NCI-H1092 (cell line): ENCODE results near the gene HKDC1.
A peak's percentile ranks its signal among the peaks of the same experiment; 100 is the strongest.
"Not testable (repeated sequence)": the region's sequence is repeated elsewhere in the genome, so short reads cannot be mapped to it uniquely, and the experiment has no call there.

ENCODE experiments used
- DNase-seq: peaks from one replicate; lab custom pipeline; 2025; lab: John Stamatoyannopoulos, UW

The HKDC1 gene

GRCh38 chr10:69220041-69220451 is at the start of gene HKDC1:
Gene HKDC1 (plus strand): TSS chr10:69220332. CDS start chr10:69220436, 104 bp downstream.
- no peak for DNase-seq

- DNase-seq: no peak
Observed at GRCh38 chr10:69172241-69172982, 47.7 kb upstream of the HKDC1 start.

- DNase-seq: not testable (repeated sequence)
Observed at GRCh38 chr10:69175326-69175725, 44.8 kb upstream of the HKDC1 start.

- DNase-seq: no peak
Observed at GRCh38 chr10:69176823-69177222, 43.3 kb upstream of the HKDC1 start.

- DNase-seq: peak; percentile 13
Observed at GRCh38 chr10:69179089-69179742, 40.9 kb upstream of the HKDC1 start.

GRCh38 chr10:69179743-69180524 is 40.2 kb upstream of the HKDC1 start, which contains the start of gene SUPV3L1:
Gene SUPV3L1 (plus strand): TSS chr10:69180234. CDS start chr10:69180292, 58 bp downstream.
- DNase-seq: peak; percentile 91

GRCh38 chr10:69180525-69181204 is 39.5 kb upstream of the HKDC1 start:
- no peak for DNase-seq

- DNase-seq: no peak
Observed at GRCh38 chr10:69181433-69181832, 38.7 kb upstream of the HKDC1 start.

GRCh38 chr10:69182005-69182404 is 38.1 kb upstream of the HKDC1 start:
- no peak for DNase-seq

GRCh38 chr10:69186524-69186923 is 33.6 kb upstream of the HKDC1 start:
- no peak for DNase-seq

- no peak for DNase-seq
Observed at GRCh38 chr10:69201045-69201444, 19.1 kb upstream of the HKDC1 start.

- DNase-seq: no peak
Observed at GRCh38 chr10:69202332-69202731, 17.8 kb upstream of the HKDC1 start.

GRCh38 chr10:69208761-69209160 is 11.4 kb upstream of the HKDC1 start:
- DNase-seq: no peak

GRCh38 chr10:69209787-69210484 is 10.2 kb upstream of the HKDC1 start:
- DNase-seq: no peak

GRCh38 chr10:69211104-69211503 is 9.0 kb upstream of the HKDC1 start:
- DNase-seq: no peak

GRCh38 chr10:69211524-69211923 is 8.6 kb upstream of the HKDC1 start:
- DNase-seq: no peak

GRCh38 chr10:69213591-69214311 is 6.4 kb upstream of the HKDC1 start:
- DNase-seq: no peak

GRCh38 chr10:69214666-69215131 is 5.4 kb upstream of the HKDC1 start:
- no peak for DNase-seq

GRCh38 chr10:69215405-69216171 is 4.5 kb upstream of the HKDC1 start:
- no peak for DNase-seq

- no peak for DNase-seq
Observed at GRCh38 chr10:69216577-69217118, 3.5 kb upstream of the HKDC1 start.
